ENCODE results near the gene GSTCD.
"Not testable (repeated sequence)": the region's sequence is repeated elsewhere in the genome, so short reads cannot be mapped to it uniquely, and the experiment has no call there.

DNA sequence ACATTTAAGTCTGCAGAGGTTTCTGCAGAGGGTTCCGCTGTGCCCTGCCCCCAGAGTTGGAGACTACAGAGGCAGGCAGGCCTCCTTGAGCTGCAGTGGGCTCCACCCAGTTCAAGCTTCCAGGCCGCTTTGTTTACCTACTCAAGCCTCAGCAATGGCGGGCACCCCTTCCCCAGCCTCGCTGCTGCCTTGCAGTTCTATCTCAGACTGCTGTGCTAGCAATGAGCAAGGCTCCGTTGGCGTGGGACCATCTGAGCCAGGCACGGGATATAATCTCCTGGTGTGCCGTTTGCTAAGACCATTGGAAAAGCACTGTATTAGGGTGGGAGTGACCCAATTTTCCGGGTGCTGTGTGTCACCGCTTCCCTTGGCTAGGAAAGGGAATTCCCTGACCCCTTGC, 26.6 kb downstream of the GSTCD start:
- TF ChIP-seq, protein P1, sequence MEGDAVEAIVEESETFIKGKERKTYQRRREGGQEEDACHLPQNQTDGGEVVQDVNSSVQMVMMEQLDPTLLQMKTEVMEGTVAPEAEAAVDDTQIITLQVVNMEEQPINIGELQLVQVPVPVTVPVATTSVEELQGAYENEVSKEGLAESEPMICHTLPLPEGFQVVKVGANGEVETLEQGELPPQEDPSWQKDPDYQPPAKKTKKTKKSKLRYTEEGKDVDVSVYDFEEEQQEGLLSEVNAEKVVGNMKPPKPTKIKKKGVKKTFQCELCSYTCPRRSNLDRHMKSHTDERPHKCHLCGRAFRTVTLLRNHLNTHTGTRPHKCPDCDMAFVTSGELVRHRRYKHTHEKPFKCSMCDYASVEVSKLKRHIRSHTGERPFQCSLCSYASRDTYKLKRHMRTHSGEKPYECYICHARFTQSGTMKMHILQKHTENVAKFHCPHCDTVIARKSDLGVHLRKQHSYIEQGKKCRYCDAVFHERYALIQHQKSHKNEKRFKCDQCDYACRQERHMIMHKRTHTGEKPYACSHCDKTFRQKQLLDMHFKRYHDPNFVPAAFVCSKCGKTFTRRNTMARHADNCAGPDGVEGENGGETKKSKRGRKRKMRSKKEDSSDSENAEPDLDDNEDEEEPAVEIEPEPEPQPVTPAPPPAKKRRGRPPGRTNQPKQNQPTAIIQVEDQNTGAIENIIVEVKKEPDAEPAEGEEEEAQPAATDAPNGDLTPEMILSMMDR (IDR thresholded peaks at IDR 0.05) = not testable (repeated sequence)
- not testable (repeated sequence) for TF ChIP-seq EZH2phosphoT487, EZH2 (IDR thresholded peaks at IDR 0.05)

Measured in neural progenitor cell (in vitro differentiated cells).